ENCODE results near the gene WDR45. TPM values are rescaled to one million over a fixed set of nuclear protein-coding genes. Genes with fewer than 3 reads are reported as not detected.

Gene WDR45
- total and polyA plus RNA-seq, 2 of the 4 experiments (the other 2 are of a cell fraction), result 40.7 to 67.4 TPM

Small RNA genes within 50 kb of the gene (microRNA-seq; reads per million reads assigned to microRNA genes)
- not detected for gene RNU4-52P (ENCODE audit: insufficient read depth, insufficient read length)

Small RNA genes within 50 kb of the gene (small RNA-seq; reads per million reads assigned to genes)
- 0 to 0.08 (median 0) reads per million in 5 experiments for gene RNU4-52P

Other genes starting within 250 kb of the WDR45 start
- not detected in 2 replicates for gene PCSK1N, start 244.3 kb downstream of the WDR45 start, total RNA-seq (2012; rRNA removed)
- gene PCSK1N, start 244.3 kb downstream of the WDR45 start, polyA plus RNA-seq (2012; rRNA removed), result 0.12 and 0.24 TPM in 2 replicates
- 25.6 and 28.7 TPM in 2 replicates for gene TIMM17B, start 182.1 kb downstream of the WDR45 start, total RNA-seq (2012; rRNA removed)
- 73.6 and 91.2 TPM in 2 replicates for gene TIMM17B, start 182.1 kb downstream of the WDR45 start, polyA plus RNA-seq (2012; rRNA removed)
- gene PQBP1, start 182.0 kb downstream of the WDR45 start, total RNA-seq (2012; rRNA removed), result 120 and 124 TPM in 2 replicates
- gene PQBP1, start 182.0 kb downstream of the WDR45 start, polyA plus RNA-seq (2012; rRNA removed), result 96.4 and 105 TPM in 2 replicates
- gene SLC35A2, start 168.2 kb downstream of the WDR45 start, total RNA-seq (2012; rRNA removed), result 10.8 and 12.5 TPM in 2 replicates
- 48.3 and 53.0 TPM in 2 replicates for gene SLC35A2, start 168.2 kb downstream of the WDR45 start, polyA plus RNA-seq (2012; rRNA removed)
- 6.9 and 7.3 TPM in 2 replicates for gene PIM2, start 160.9 kb downstream of the WDR45 start, total RNA-seq (2012; rRNA removed)
- 8.1 and 9.4 TPM in 2 replicates for gene PIM2, start 160.9 kb downstream of the WDR45 start, polyA plus RNA-seq (2012; rRNA removed)
- gene OTUD5, start 122.3 kb downstream of the WDR45 start, total RNA-seq (2012; rRNA removed), result 30.6 and 31.7 TPM in 2 replicates
- gene OTUD5, start 122.3 kb downstream of the WDR45 start, polyA plus RNA-seq (2012; rRNA removed), result 48.3 and 50.4 TPM in 2 replicates
- gene KCND1, start 108.0 kb downstream of the WDR45 start, total RNA-seq (2012; rRNA removed), result 0.28 and 0.36 TPM in 2 replicates
- 1.8 and 1.9 TPM in 2 replicates for gene KCND1, start 108.0 kb downstream of the WDR45 start, polyA plus RNA-seq (2012; rRNA removed)
- gene GRIPAP1, start 77.6 kb downstream of the WDR45 start, total RNA-seq (2012; rRNA removed), result 17.9 and 20.8 TPM in 2 replicates
- 21.4 and 25.0 TPM in 2 replicates for gene GRIPAP1, start 77.6 kb downstream of the WDR45 start, polyA plus RNA-seq (2012; rRNA removed)
- 23.9 and 24.4 TPM in 2 replicates for gene TFE3, start 36.5 kb downstream of the WDR45 start, total RNA-seq (2012; rRNA removed)
- gene TFE3, start 36.5 kb downstream of the WDR45 start, polyA plus RNA-seq (2012; rRNA removed), result 40.5 and 43.6 TPM in 2 replicates
- under 0.01 and 0.18 TPM in 2 replicates for gene CCDC120, start 20.9 kb downstream of the WDR45 start, total RNA-seq (2012; rRNA removed)
- gene CCDC120, start 20.9 kb downstream of the WDR45 start, polyA plus RNA-seq (2012; rRNA removed), result 2.0 and 2.2 TPM in 2 replicates
- 3.8 and 5.0 TPM in 2 replicates for gene PRAF2, start 5.9 kb downstream of the WDR45 start, total RNA-seq (2012; rRNA removed)
- 65.5 and 71.1 TPM in 2 replicates for gene PRAF2, start 5.9 kb downstream of the WDR45 start, polyA plus RNA-seq (2012; rRNA removed)
- gene GPKOW, start 43.8 kb upstream of the WDR45 start, total RNA-seq (2012; rRNA removed), result 17.5 and 19.7 TPM in 2 replicates
- 23.7 and 25.7 TPM in 2 replicates for gene GPKOW, start 43.8 kb upstream of the WDR45 start, polyA plus RNA-seq (2012; rRNA removed)
- gene MAGIX, start 82.9 kb upstream of the WDR45 start, total RNA-seq (2012; rRNA removed), result 0.56 and 0.72 TPM in 2 replicates
- 1.0 and 1.1 TPM in 2 replicates for gene MAGIX, start 82.9 kb upstream of the WDR45 start, polyA plus RNA-seq (2012; rRNA removed)
- 22.6 and 29.2 TPM in 2 replicates for gene PLP2, start 92.0 kb upstream of the WDR45 start, total RNA-seq (2012; rRNA removed)
- 149 and 156 TPM in 2 replicates for gene PLP2, start 92.0 kb upstream of the WDR45 start, polyA plus RNA-seq (2012; rRNA removed)
- 3.1 and 3.4 TPM in 2 replicates for gene PRICKLE3, start 106.5 kb upstream of the WDR45 start, total RNA-seq (2012; rRNA removed)
- 6.4 and 6.8 TPM in 2 replicates for gene PRICKLE3, start 106.5 kb upstream of the WDR45 start, polyA plus RNA-seq (2012; rRNA removed)
- gene SYP, start 120.3 kb upstream of the WDR45 start, total RNA-seq (2012; rRNA removed), result under 0.01 TPM in 1 of 2 replicates, not detected in the other
- gene SYP, start 120.3 kb upstream of the WDR45 start, polyA plus RNA-seq (2012; rRNA removed), result 0.05 and 0.06 TPM in 2 replicates
- gene CACNA1F, start 153.5 kb upstream of the WDR45 start, total RNA-seq (2012; rRNA removed), result not detected in 2 replicates
- not detected in 2 replicates for gene CACNA1F, start 153.5 kb upstream of the WDR45 start, polyA plus RNA-seq (2012; rRNA removed)
- gene CCDC22, start 155.6 kb upstream of the WDR45 start, total RNA-seq (2012; rRNA removed), result 5.3 and 6.8 TPM in 2 replicates
- gene CCDC22, start 155.6 kb upstream of the WDR45 start, polyA plus RNA-seq (2012; rRNA removed), result 10.4 and 11.3 TPM in 2 replicates
- gene FOXP3, start 184.8 kb upstream of the WDR45 start, total RNA-seq (2012; rRNA removed), result not detected in 2 replicates
- gene FOXP3, start 184.8 kb upstream of the WDR45 start, polyA plus RNA-seq (2012; rRNA removed), result 0.05 TPM in 1 of 2 replicates, not detected in the other
- gene PPP1R3F, start 189.9 kb upstream of the WDR45 start, total RNA-seq (2012; rRNA removed), result 0.72 and 1.1 TPM in 2 replicates
- 1.7 and 2.1 TPM in 2 replicates for gene PPP1R3F, start 189.9 kb upstream of the WDR45 start, polyA plus RNA-seq (2012; rRNA removed)
- gene GAGE10, start 223.8 kb upstream of the WDR45 start, total RNA-seq (2012; rRNA removed), result not detected in 2 replicates
- not detected in 2 replicates for gene GAGE10, start 223.8 kb upstream of the WDR45 start, polyA plus RNA-seq (2012; rRNA removed)
- gene GAGE12J, start 242.2 kb upstream of the WDR45 start, total RNA-seq (2012; rRNA removed), result not detected in 2 replicates
- not detected in 2 replicates for gene GAGE12J, start 242.2 kb upstream of the WDR45 start, polyA plus RNA-seq (2012; rRNA removed)

All from IMR-90 (cell line).